Measurements from ENCODE around the gene KCNC1.

The KCNC1 gene

DNA sequence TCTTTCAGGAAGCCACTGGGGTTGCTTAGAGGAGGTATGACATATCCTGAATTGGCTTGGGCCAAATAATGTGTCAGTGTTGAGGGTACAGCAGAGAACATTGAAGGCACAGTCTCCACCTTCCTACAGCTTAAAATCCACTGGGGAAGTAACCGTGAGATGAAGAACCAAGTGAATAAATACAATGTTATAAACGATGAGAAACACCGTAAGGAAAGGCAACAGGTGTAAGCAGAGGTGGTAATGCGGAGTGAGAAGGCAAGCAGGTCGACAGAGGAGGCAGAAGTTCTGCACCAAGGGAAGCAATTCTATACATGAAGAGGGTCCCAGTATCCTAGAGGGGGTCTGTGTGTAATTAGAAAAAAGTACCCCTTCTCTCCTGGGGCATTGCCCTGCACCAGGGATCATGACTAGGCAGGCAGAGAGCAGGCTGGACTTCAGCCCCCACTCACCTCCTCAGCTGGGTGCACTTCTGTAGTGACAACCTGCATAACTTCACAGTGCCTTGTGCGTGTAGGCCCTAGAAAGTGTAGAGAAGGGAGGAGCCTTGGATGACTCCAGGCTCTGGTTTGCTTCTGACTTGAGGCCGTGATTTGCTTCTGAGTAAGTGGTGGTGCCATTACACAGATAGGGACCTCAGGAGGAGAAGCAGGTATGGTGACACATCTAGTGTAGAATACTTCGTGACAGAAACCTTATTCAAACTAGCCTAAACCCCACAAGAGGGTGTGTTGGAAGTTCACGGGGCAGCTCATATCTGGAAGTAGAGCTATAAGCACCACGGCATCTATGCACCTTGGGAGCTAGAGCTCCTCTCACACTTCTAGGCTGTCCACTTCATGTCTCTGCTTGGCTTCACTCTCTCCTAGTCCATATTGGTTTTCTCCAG is 10.3 kb upstream of the KCNC1 start:
- POLR2A ChIA-PET: no interaction called here
- TF ChIP-seq CTCF (IDR thresholded peaks at IDR 0.05; ENCODE audit: control extremely low read depth, extremely low read depth, low read depth, missing control alignments): no peak
- CTCF ChIA-PET: interaction anchor here (2.3 kb wide), 1 partner anchor 254 kb away, joined by 5 read pairs; no protein-coding TSS in a partner anchor
- no peak for DNase-seq (ENCODE audit: extremely low spot score)

DNA sequence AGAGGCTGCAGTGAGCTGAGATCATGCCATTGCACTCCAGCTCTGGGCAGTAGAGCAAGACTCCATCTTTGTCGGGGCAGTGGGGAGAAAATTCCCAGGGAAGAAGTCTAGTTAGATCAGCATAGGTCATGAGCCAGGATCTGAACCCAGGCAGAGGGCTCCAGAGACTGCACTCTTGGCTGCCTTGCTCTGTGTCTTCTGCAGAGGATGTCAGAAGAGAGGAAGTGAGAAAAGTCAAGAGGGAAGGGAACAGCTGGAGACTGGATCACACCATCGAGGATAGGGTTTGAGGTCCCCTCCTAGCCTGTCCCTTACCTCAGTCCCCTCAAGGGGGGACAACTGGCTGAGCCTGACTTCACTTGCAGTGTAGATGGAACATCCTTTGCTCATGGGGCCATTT is 9.4 kb upstream of the KCNC1 start:
- ChIA-PET CTCF (interaction anchor here (2.3 kb wide), 1 partner anchor 253 kb away, joined by 5 read pairs; no protein-coding TSS in a partner anchor), POLR2A (no interaction called here)
- TF ChIP-seq CTCF (IDR thresholded peaks at IDR 0.05; ENCODE audit: control extremely low read depth, extremely low read depth, low read depth, missing control alignments): no peak
- DNase-seq (ENCODE audit: extremely low spot score): no peak

GRCh38 chr11:17730137-17730536 is 4.4 kb upstream of the KCNC1 start:
- DNase-seq (ENCODE audit: extremely low spot score): no peak
- no peak for TF ChIP-seq CTCF (IDR thresholded peaks at IDR 0.05; ENCODE audit: control extremely low read depth, extremely low read depth, low read depth, missing control alignments)
- CTCF ChIA-PET: interaction anchor here (0.8 to 10.5 kb wide), 28 partner anchors 10 to 380 kb away, joined by 3 to 290 read pairs (median 4); partner anchors contain the start of gene SAAL1
- POLR2A ChIA-PET: no interaction called here

DNA sequence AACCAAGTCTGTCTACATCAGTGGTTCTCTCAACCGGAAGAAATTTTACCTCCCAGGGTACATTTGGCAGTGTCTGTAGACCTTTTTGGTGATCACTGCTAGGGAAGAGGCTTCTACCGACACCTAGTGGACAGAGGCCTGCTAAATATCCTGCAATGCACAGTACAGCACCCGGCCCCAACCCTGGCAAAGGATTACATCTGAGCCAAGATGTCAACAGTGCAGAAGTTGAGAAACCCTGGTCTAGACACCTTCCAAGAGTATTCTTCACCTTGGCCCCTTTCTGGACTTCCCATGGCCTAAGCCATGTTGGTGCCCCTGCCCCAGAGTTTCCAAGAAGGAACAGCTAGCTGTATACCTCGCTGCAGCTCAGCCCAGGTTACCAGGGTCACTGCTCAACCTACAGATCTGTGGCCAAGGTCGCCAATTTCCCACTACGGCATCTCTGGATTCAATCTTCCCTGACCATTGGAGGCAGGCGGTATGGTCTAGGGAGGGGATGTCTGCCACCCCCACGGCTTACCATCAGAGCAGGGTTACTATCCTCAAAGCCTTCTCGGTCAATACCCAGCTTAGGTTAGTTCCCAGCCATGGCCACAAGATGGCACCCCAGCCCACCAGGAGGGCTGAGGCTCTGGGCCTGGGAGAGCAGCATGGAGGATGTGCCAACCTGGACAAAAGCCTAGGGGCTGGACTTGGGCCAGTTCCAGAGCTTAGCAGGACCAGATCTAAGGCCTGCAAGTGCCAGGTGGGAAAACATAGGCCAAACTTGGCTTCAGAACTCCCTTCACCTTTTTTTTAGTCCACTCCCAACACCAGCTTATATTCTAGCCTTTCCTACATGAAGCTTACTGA is 3.7 kb upstream of the KCNC1 start:
- ChIA-PET POLR2A (interaction anchor here (0.7 kb wide), 1 partner anchor 20 kb away, joined by 3 read pairs; no protein-coding TSS in a partner anchor), CTCF (interaction anchor here (0.7 to 10.5 kb wide), 65 partner anchors 9 to 971 kb away, joined by 3 to 290 read pairs (median 4); partner anchors contain the start of genes MYOD1 and SAAL1)
- TF ChIP-seq CTCF (IDR thresholded peaks at IDR 0.05; ENCODE audit: control extremely low read depth, extremely low read depth, low read depth, missing control alignments): peak; percentile 93
- peak; percentile 84 for DNase-seq (ENCODE audit: extremely low spot score)

GRCh38 chr11:17733261-17733660 is 1.3 kb upstream of the KCNC1 start:
- ChIA-PET POLR2A (interaction anchor here (0.6 kb wide), 1 partner anchor 53 kb away, joined by 3 read pairs; no protein-coding TSS in a partner anchor), CTCF (interaction anchor here (0.7 to 10.5 kb wide), 6 partner anchors 12 to 259 kb away, joined by 3 to 290 read pairs (median 5); no protein-coding TSS in a partner anchor)
- no peak for DNase-seq (ENCODE audit: extremely low spot score)
- no peak for TF ChIP-seq CTCF (IDR thresholded peaks at IDR 0.05; ENCODE audit: control extremely low read depth, extremely low read depth, low read depth, missing control alignments)
